Activated T-helper 1 cell treated with anti-CD3 and anti-CD28 coated beads, Interleukin-12 subunit alpha, Interleukin-12 subunit beta, Interleukin-2, Interleukin-4 antibody, amounts not matched to agents 30 ng/mL and 10 ng/mL and 1 ng/mL, durations not matched to agents 14 hours and 24 hours and 36 hours (primary cell): ENCODE measurements around the gene ITGB3BP. TPM values are rescaled to one million over a fixed set of nuclear protein-coding genes. Genes with fewer than 3 reads are reported as not detected.
"Not testable (repeated sequence)": the region's sequence is repeated elsewhere in the genome, so short reads cannot be mapped to it uniquely, and the experiment has no call there.

Source experiments
- DNase-seq: peaks from one replicate; pipeline ENCODE4 v3.0.0; 2021; ENCODE audit warnings: low spot score
- H3K27ac Mint-ChIP-seq: one replicate; pipeline ENCODE4 v1.8.0; 2021; ENCODE audit warnings: mild to moderate bottlenecking, mixed read lengths
- H3K27me3 Mint-ChIP-seq: one replicate; pipeline ENCODE4 v1.8.0; 2022; ENCODE audit warnings: mild to moderate bottlenecking, moderate library complexity, mixed read lengths; ENCODE audit not compliant: insufficient read depth
- H3K36me3 Mint-ChIP-seq: one replicate; pipeline ENCODE4 v1.8.0; 2021; ENCODE audit warnings: low read depth, mixed read lengths
- H3K4me1 Mint-ChIP-seq: one replicate; pipeline ENCODE4 v1.8.0; 2021; ENCODE audit warnings: low read depth, mixed read lengths
- H3K4me3 Mint-ChIP-seq: one replicate; pipeline ENCODE4 v1.8.0; 2021; ENCODE audit warnings: mild to moderate bottlenecking, moderate library complexity, mixed read lengths
- H3K9me3 Mint-ChIP-seq: one replicate; pipeline ENCODE4 v1.8.0; 2021; ENCODE audit warnings: mixed read lengths
- intact Hi-C: fragments of 100-400 bp; cut with micrococcal nuclease; formaldehyde crosslinking; loops from one replicate; pipeline ENCODE4 v1.15.1; 2024
- total RNA-seq: library from RNA; stranded (reverse); gene quantifications from 2 replicates; pipeline ENCODE4 v1.2.3, GENCODE V29; 2022

ITGB3BP gene
- total RNA-seq, 1 donor from 2014 or later = 44.1 TPM

- no peaks in the 10 kb centered on the region for H3K4me1 Mint-ChIP-seq
- DNase-seq = no peak
Observed at GRCh38 chr1:63448731-63449246, 74.2 kb downstream of the ITGB3BP start.

GRCh38 chr1:63442141-63442475 is 80.9 kb downstream of the ITGB3BP start:
- intact Hi-C loops = no loop called here
- Mint-ChIP-seq H3K4me3 (no peak overlapping the region), H3K9me3 (no peaks in the 10 kb centered on the region)

More at GRCh38 chr1:63448731-63449246, 74.2 kb downstream of the ITGB3BP start:
- Mint-ChIP-seq H3K4me3 (no peak overlapping the region), H3K9me3 (no peaks in the 10 kb centered on the region), H3K27me3 (no peaks in the 10 kb centered on the region), H3K27ac (no peak overlapping the region), H3K36me3 (peaks cover 2% of the 10 kb centered on the region)
- intact Hi-C loops = no loop called here

GRCh38 chr1:63435161-63435560 is 87.9 kb downstream of the ITGB3BP start:
- Mint-ChIP-seq H3K36me3 (peaks cover 15% of the 10 kb centered on the region), H3K4me3 (no peak overlapping the region), H3K27ac (no peak overlapping the region), H3K4me1 (no peaks in the 10 kb centered on the region), H3K27me3 (no peaks in the 10 kb centered on the region), H3K9me3 (peaks cover 5% of the 10 kb centered on the region)
- intact Hi-C loops = no loop called here
- DNase-seq = no peak

More at GRCh38 chr1:63442141-63442475, 80.9 kb downstream of the ITGB3BP start:
- no peak overlapping the region for H3K27ac Mint-ChIP-seq
- H3K36me3 Mint-ChIP-seq = peaks cover 5% of the 10 kb centered on the region
- DNase-seq = no peak
- H3K27me3 Mint-ChIP-seq = no peaks in the 10 kb centered on the region
- H3K4me1 Mint-ChIP-seq = no peaks in the 10 kb centered on the region

GRCh38 chr1:63429281-63429680 is 93.7 kb downstream of the ITGB3BP start:
- H3K27ac Mint-ChIP-seq = no peak overlapping the region
- no peaks in the 10 kb centered on the region for H3K4me1 Mint-ChIP-seq
- DNase-seq = no peak
- H3K4me3 Mint-ChIP-seq = no peak overlapping the region
- intact Hi-C loops = no loop called here
- H3K27me3 Mint-ChIP-seq = no peaks in the 10 kb centered on the region
- H3K9me3 Mint-ChIP-seq = peaks cover 10% of the 10 kb centered on the region
- peaks cover 21% of the 10 kb centered on the region for H3K36me3 Mint-ChIP-seq

GRCh38 chr1:63428815-63429214 is 94.2 kb downstream of the ITGB3BP start:
- H3K4me1 Mint-ChIP-seq = no peaks in the 10 kb centered on the region
- no peaks in the 10 kb centered on the region for H3K27me3 Mint-ChIP-seq
- DNase-seq = no peak
- intact Hi-C loops = no loop called here
- peaks cover 10% of the 10 kb centered on the region for H3K9me3 Mint-ChIP-seq
- H3K36me3 Mint-ChIP-seq = peaks cover 21% of the 10 kb centered on the region
- no peak overlapping the region for H3K4me3 Mint-ChIP-seq
- H3K27ac Mint-ChIP-seq = no peak overlapping the region

GRCh38 chr1:63423649-63424048 is 99.4 kb downstream of the ITGB3BP start:
- Mint-ChIP-seq H3K27ac (no peak overlapping the region), H3K9me3 (no peaks in the 10 kb centered on the region), H3K27me3 (no peaks in the 10 kb centered on the region), H3K36me3 (peaks cover 15% of the 10 kb centered on the region), H3K4me1 (no peaks in the 10 kb centered on the region), H3K4me3 (no peak overlapping the region)
- intact Hi-C loops = no loop called here
- DNase-seq = no peak

- peaks cover 25% of the 10 kb centered on the region for H3K36me3 Mint-ChIP-seq
- H3K27ac Mint-ChIP-seq, H3K4me3 Mint-ChIP-seq, DNase-seq, intact Hi-C loops, H3K9me3 Mint-ChIP-seq, H3K27me3 Mint-ChIP-seq, H3K4me1 Mint-ChIP-seq: not testable (repeated sequence)
Observed at GRCh38 chr1:63420746-63421145, 102.3 kb downstream of the ITGB3BP start.

- peaks cover 30% of the 10 kb centered on the region for H3K36me3 Mint-ChIP-seq
- no peak overlapping the region for H3K4me3 Mint-ChIP-seq
- no peaks in the 10 kb centered on the region for H3K27me3 Mint-ChIP-seq
- no peak overlapping the region for H3K27ac Mint-ChIP-seq
- DNase-seq = no peak
- intact Hi-C loops = no loop called here
- no peaks in the 10 kb centered on the region for H3K4me1 Mint-ChIP-seq
- H3K9me3 Mint-ChIP-seq = no peaks in the 10 kb centered on the region
Observed at GRCh38 chr1:63418101-63418500, 104.9 kb downstream of the ITGB3BP start.

GRCh38 chr1:63414691-63415365 is 108.2 kb downstream of the ITGB3BP start:
- no peaks in the 10 kb centered on the region for H3K27me3 Mint-ChIP-seq
- no peak overlapping the region for H3K27ac Mint-ChIP-seq
- no peak overlapping the region for H3K4me3 Mint-ChIP-seq
- intact Hi-C loops = no loop called here
- H3K9me3 Mint-ChIP-seq = no peaks in the 10 kb centered on the region
- no peak for DNase-seq
- H3K36me3 Mint-ChIP-seq = peaks cover 27% of the 10 kb centered on the region
- H3K4me1 Mint-ChIP-seq = no peaks in the 10 kb centered on the region

GRCh38 chr1:63413394-63413793 is 109.6 kb downstream of the ITGB3BP start:
- no peaks in the 10 kb centered on the region for H3K27me3 Mint-ChIP-seq
- H3K27ac Mint-ChIP-seq = no peak overlapping the region
- H3K4me1 Mint-ChIP-seq = no peaks in the 10 kb centered on the region
- peaks cover 19% of the 10 kb centered on the region for H3K36me3 Mint-ChIP-seq
- no peak overlapping the region for H3K4me3 Mint-ChIP-seq
- DNase-seq = no peak
- intact Hi-C loops = no loop called here
- no peaks in the 10 kb centered on the region for H3K9me3 Mint-ChIP-seq

GRCh38 chr1:63411066-63411465 is 112.0 kb downstream of the ITGB3BP start:
- H3K27ac Mint-ChIP-seq = no peak overlapping the region
- no peak for DNase-seq
- no peak overlapping the region for H3K4me3 Mint-ChIP-seq
- intact Hi-C loops = no loop called here
- no peaks in the 10 kb centered on the region for H3K27me3 Mint-ChIP-seq
- no peaks in the 10 kb centered on the region for H3K9me3 Mint-ChIP-seq
- H3K4me1 Mint-ChIP-seq = no peaks in the 10 kb centered on the region
- H3K36me3 Mint-ChIP-seq = peaks cover 16% of the 10 kb centered on the region

- no peaks in the 10 kb centered on the region for H3K9me3 Mint-ChIP-seq
- H3K36me3 Mint-ChIP-seq = peaks cover 25% of the 10 kb centered on the region
- no peaks in the 10 kb centered on the region for H3K4me1 Mint-ChIP-seq
- no peaks in the 10 kb centered on the region for H3K27me3 Mint-ChIP-seq
- no peak overlapping the region for H3K27ac Mint-ChIP-seq
- DNase-seq = no peak
- H3K4me3 Mint-ChIP-seq = no peak overlapping the region
- intact Hi-C loops = no loop called here
Observed at GRCh38 chr1:63408331-63408730, 114.7 kb downstream of the ITGB3BP start.

GRCh38 chr1:63407002-63407401 is 116.0 kb downstream of the ITGB3BP start:
- H3K4me3 Mint-ChIP-seq = no peak overlapping the region
- no peak for DNase-seq
- no peak overlapping the region for H3K27ac Mint-ChIP-seq
- H3K27me3 Mint-ChIP-seq = no peaks in the 10 kb centered on the region
- intact Hi-C loops = no loop called here
- peaks cover 23% of the 10 kb centered on the region for H3K36me3 Mint-ChIP-seq
- no peaks in the 10 kb centered on the region for H3K9me3 Mint-ChIP-seq
- no peaks in the 10 kb centered on the region for H3K4me1 Mint-ChIP-seq

GRCh38 chr1:63405987-63406386 is 117.0 kb downstream of the ITGB3BP start:
- Mint-ChIP-seq H3K4me1 (no peaks in the 10 kb centered on the region), H3K27ac (no peak overlapping the region), H3K36me3 (peaks cover 20% of the 10 kb centered on the region), H3K4me3 (no peak overlapping the region), H3K9me3 (no peaks in the 10 kb centered on the region), H3K27me3 (no peaks in the 10 kb centered on the region)
- DNase-seq = no peak
- intact Hi-C loops = no loop called here
